SK-N-SH (cell line): ENCODE data around the gene ADAMTS6. TPM values are rescaled to one million over a fixed set of nuclear protein-coding genes. Genes with fewer than 3 reads are reported as not detected.

Experiments used
- CTCF ChIA-PET: fragments of 300-600, 350-600 bp; formaldehyde crosslinking; extraction: SDS; loops from one replicate; lab custom pipeline; 2021; lab: Yijun Ruan, JAX
- POLR2A ChIA-PET: fragments of 350-600 bp; sonication (Branson Sonifier 250); formaldehyde crosslinking; extraction: SDS; loops from one replicate; lab custom pipeline; 2020; ENCODE audit warnings: antibody characterized with exemption, inconsistent platforms; lab: Yijun Ruan, JAX
- DNase-seq: peaks from one replicate; pipeline ENCODE4 v3.0.0; 2012
- H2AFZ ChIP-seq: fragments of 200-600 bp; sonication (generic); 2 replicates; pipeline ENCODE4 v1.8.1; 2016; ENCODE audit warnings: antibody characterized with exemption, mild to moderate bottlenecking, low read depth
- H3F3A ChIP-seq: fragments of 200-600 bp; sonication (generic); replicated peaks from 2 replicates; pipeline ENCODE3; 2016; ENCODE audit warnings: antibody characterized with exemption, mild to moderate bottlenecking; ENCODE audit not compliant: insufficient read depth
- H3K27ac ChIP-seq, 2 experiments: fragments of 200-500 bp in 1 of 2; fragments of 200-600 bp in 1 of 2; sonication (Bioruptor generic) in 1 of 2; sonication (generic), shearing (Covaris generic) in 1 of 2; 2 replicates each; pipeline versions ENCODE4 v1.5.1 to v1.6.1; 2014 to 2016; ENCODE audit warnings: low read depth in 2 of 2, inconsistent platforms in 1 of 2, low read length in 1 of 2, mild to moderate bottlenecking in 1 of 2, mixed read lengths in 1 of 2
- H3K27me3 ChIP-seq: fragments of 200-600 bp; sonication (generic), shearing (Covaris generic); 2 replicates; pipeline ENCODE4 v1.6.1; 2016; ENCODE audit warnings: mixed run types; ENCODE audit not compliant: insufficient read depth
- H3K36me3 ChIP-seq, 2 experiments: fragments of 200-500 bp in 1 of 2; fragments of 200-600 bp in 1 of 2; sonication (Bioruptor generic) in 1 of 2; sonication (generic) in 1 of 2; replicated peaks in 1 of 2; 2 replicates each; pipeline versions ENCODE3 to v1.5.1; 2014 to 2016; ENCODE audit warnings: low read length in 1 of 2, mild to moderate bottlenecking in 1 of 2; ENCODE audit not compliant: insufficient read depth in 2 of 2, control insufficient read depth in 1 of 2
- H3K4me1 ChIP-seq, 2 experiments: fragments of 200-500 bp in 1 of 2; fragments of 200-600 bp in 1 of 2; sonication (Bioruptor generic) in 1 of 2; sonication (generic), shearing (Covaris generic) in 1 of 2; 2 replicates each; pipeline versions ENCODE4 v1.5.1 to v1.6.1; 2014 to 2016; ENCODE audit warnings: low read depth in 1 of 2, low read length in 1 of 2, mixed run types in 1 of 2; ENCODE audit not compliant: insufficient read depth in 2 of 2, control insufficient read depth in 1 of 2
- H3K4me2 ChIP-seq: fragments of 200-600 bp; sonication (generic), shearing (Covaris generic); 2 replicates; pipeline ENCODE4 v1.6.1; 2017; ENCODE audit warnings: mixed run types
- H3K4me3 ChIP-seq, 2 experiments: fragments of 200-500 bp in 1 of 2; fragments of 200-600 bp in 1 of 2; sonication (Bioruptor generic) in 1 of 2; sonication (generic), shearing (Covaris generic) in 1 of 2; 2 replicates each; pipeline versions ENCODE4 v1.5.1 to v1.8.1; 2014 to 2016; ENCODE audit warnings: low read depth in 2 of 2, inconsistent platforms in 1 of 2, low read length in 1 of 2, mild to moderate bottlenecking in 1 of 2, mixed read lengths in 1 of 2, moderate library complexity in 1 of 2
- H3K79me2 ChIP-seq: fragments of 200-600 bp; sonication (generic); 2 replicates; pipeline ENCODE4 v1.8.1; 2017; ENCODE audit warnings: mild to moderate bottlenecking; ENCODE audit not compliant: insufficient read depth
- H3K9ac ChIP-seq: fragments of 200-600 bp; sonication (generic); 2 replicates; pipeline ENCODE4 v1.6.1; 2017; ENCODE audit warnings: mixed run types
- H3K9me2 ChIP-seq: fragments of 200-600 bp; sonication (generic); 2 replicates; pipeline ENCODE4 v1.6.1; 2017; ENCODE audit warnings: mixed run types
- H3K9me3 ChIP-seq: fragments of 200-600 bp; sonication (generic); 2 replicates; pipeline ENCODE4 v1.6.1; 2017; ENCODE audit warnings: mixed run types, mild to moderate bottlenecking, moderate library complexity
- H4K20me1 ChIP-seq: fragments of 200-600 bp; sonication (generic); 2 replicates; pipeline ENCODE4 v1.6.1; 2017; ENCODE audit warnings: mild to moderate bottlenecking, mixed run types; ENCODE audit not compliant: insufficient read depth
- CTCF ChIP-seq: fragments of 200-600 bp; sonication (generic); IDR thresholded peaks from 2 replicates; pipeline ENCODE4 v1.6.1; 2017; ENCODE audit warnings: antibody characterized with exemption, mild to moderate bottlenecking, moderate library complexity
- ELF1 ChIP-seq: IDR thresholded peaks from 2 replicates; pipeline ENCODE4 v1.4.0; 2012
- EZH2phosphoT487 ChIP-seq: fragments of 200-600 bp; sonication (generic); IDR thresholded peaks from 2 replicates; pipeline ENCODE4 v1.6.1; 2017; ENCODE audit warnings: low read depth, mixed run types, mild to moderate bottlenecking, antibody characterized with exemption, moderate library complexity, borderline replicate concordance
- FOXJ3 ChIP-seq: sonication (generic); formaldehyde crosslinking; IDR thresholded peaks from 2 replicates; pipeline ENCODE4 v1.5.1; 2020; ENCODE audit warnings: mild to moderate bottlenecking, missing genetic modification reagents
- FOXM1 ChIP-seq: IDR thresholded peaks from 2 replicates; pipeline ENCODE4 v1.4.0; 2012; ENCODE audit warnings: low read depth, mild to moderate bottlenecking
- GABPA ChIP-seq: IDR thresholded peaks from 2 replicates; pipeline ENCODE4 v1.4.0; 2012; ENCODE audit warnings: low read depth, mild to moderate bottlenecking
- MAX ChIP-seq: IDR thresholded peaks from 2 replicates; pipeline ENCODE4 v1.4.0; 2012; ENCODE audit warnings: low read depth
- NFIC ChIP-seq: IDR thresholded peaks from 2 replicates; pipeline ENCODE4 v1.4.0; 2012; ENCODE audit warnings: borderline replicate concordance
- RAD21 ChIP-seq: IDR thresholded peaks from 2 replicates; pipeline ENCODE4 v1.6.1; 2012; ENCODE audit warnings: mild to moderate bottlenecking, low read length
- REST ChIP-seq: IDR thresholded peaks from 2 replicates; pipeline ENCODE4 v1.6.1; 2012; ENCODE audit warnings: mild to moderate bottlenecking, low read depth, low read length, moderate library complexity
- RXRA ChIP-seq: IDR thresholded peaks from 2 replicates; pipeline ENCODE4 v1.4.0; 2012; ENCODE audit warnings: low read depth, mild to moderate bottlenecking, borderline replicate concordance
- ZBTB33 ChIP-seq: IDR thresholded peaks from 2 replicates; pipeline ENCODE4 v1.4.0; 2012; ENCODE audit warnings: low read depth, borderline replicate concordance
- WGBS: methylation state at CpG from one replicate; pipeline ENCODE4 v1.1.6; 2017; ENCODE audit warnings: low lambda C conversion rate; 5-methylcytosine and 5-hydroxymethylcytosine counted together
- polyA plus RNA-seq, 3 experiments: library from polyadenylated mRNA; depleted of rRNA; stranded (reverse); fragments of >200 nt; gene quantifications; 2 replicates each; pipeline ENCODE4 v1.2.3, GENCODE V29; 2012
- TF ChIP-seq, protein P1 (sequence below): IDR thresholded peaks from 2 replicates; pipeline ENCODE4; 2012

Gene ADAMTS6
- polyA plus RNA-seq, 1 of the 3 experiments (the other 2 are of a cell fraction), result 15.0 TPM

- POLR2A ChIA-PET, result no interaction called here
- WGBS, result 93% methylated on average over 1 of the region's 1 CpG
Observed at GRCh38 chr5:65332591-65332990, 149.1 kb downstream of the ADAMTS6 start.

More at GRCh38 chr5:65332591-65332990, 149.1 kb downstream of the ADAMTS6 start:
- Histone ChIP-seq H3K9ac (no peak overlapping the region), H3K27me3 (no peaks in the 10 kb centered on the region), H3K79me2 (peaks cover 27% of the 10 kb centered on the region), H3F3A (peaks cover 20% of the 10 kb centered on the region), H3K9me2 (no peaks in the 10 kb centered on the region), H2AFZ (no peak overlapping the region), H3K36me3 (peaks cover 0 to 72% of the 10 kb centered on the region in 2 experiments), H3K9me3 (no peaks in the 10 kb centered on the region), H3K27ac (no peak overlapping the region), H4K20me1 (no peaks in the 10 kb centered on the region), H3K4me1 (peaks cover 0 to 15% of the 10 kb centered on the region in 2 experiments; a peak in 3 of 4 replicates), H3K4me3 (no peak overlapping the region)
- CTCF ChIA-PET, result no interaction called here
- no peak for DNase-seq
- TF ChIP-seq ELF1 (no peak), FOXM1 (no peak), FOXJ3 (no peak), EZH2phosphoT487 (no peak), GABPA (no peak), RAD21 (no peak), ZBTB33 (no peak), REST (no peak), NFIC (no peak), MAX (no peak), CTCF (no peak), RXRA (no peak)
- TF ChIP-seq, protein P1, sequence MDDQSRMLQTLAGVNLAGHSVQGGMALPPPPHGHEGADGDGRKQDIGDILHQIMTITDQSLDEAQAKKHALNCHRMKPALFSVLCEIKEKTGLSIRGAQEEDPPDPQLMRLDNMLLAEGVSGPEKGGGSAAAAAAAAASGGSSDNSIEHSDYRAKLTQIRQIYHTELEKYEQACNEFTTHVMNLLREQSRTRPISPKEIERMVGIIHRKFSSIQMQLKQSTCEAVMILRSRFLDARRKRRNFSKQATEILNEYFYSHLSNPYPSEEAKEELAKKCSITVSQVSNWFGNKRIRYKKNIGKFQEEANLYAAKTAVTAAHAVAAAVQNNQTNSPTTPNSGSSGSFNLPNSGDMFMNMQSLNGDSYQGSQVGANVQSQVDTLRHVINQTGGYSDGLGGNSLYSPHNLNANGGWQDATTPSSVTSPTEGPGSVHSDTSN, result no peak
- TF ChIP-seq, all 33 proteins: peak for 0
- no peak overlapping the region for H3K4me2 ChIP-seq
